HG03280 (cell line): Measurements from ENCODE around the gene CCL17.

ENCODE experiments used
- ATAC-seq: cut with Tn5 transposase; IDR thresholded peaks from one replicate; pipeline ENCODE4 v1.9.1; 2021; ENCODE audit warnings: mild to moderate bottlenecking, moderate library complexity; ENCODE audit not compliant: unreplicated experiment

Gene CCL17

DNA sequence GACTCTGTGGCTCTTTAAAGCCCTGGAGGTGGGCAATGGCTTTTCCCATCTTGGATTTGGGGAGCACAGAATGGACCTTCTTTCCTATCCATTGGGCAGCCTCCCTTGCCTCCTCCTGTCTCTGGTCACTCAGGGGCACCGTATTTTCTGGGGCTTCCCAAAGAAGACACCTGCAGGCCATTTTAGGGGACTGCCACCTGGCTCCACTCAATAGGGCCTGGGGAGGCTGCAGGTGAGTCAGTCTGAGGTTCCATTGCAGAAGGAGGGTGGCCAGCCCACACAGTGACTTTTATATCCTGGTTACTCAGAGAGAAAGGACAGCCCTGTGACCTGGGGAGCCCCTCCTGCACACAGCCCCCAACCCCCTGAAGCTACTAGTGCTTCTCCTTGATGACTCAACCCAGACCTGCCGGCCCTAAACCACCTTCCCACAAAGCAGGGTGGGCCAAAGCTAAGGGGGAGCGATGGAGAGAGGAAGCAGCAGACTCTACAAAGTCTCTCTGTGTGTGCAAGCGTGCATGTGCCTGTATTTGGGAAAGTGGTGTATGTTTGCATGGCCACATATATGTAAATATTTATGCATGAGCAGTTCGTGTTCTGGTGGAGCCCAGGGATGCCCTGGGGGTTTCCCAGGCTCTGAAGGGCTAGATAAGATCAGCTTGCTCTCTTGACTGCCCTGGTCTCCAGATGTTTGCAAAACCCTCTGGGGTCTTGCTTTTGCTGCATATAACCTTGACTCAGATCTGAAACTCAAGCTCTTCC, 27.3 kb upstream of the CCL17 start:
- peak; percentile 57 for ATAC-seq

DNA sequence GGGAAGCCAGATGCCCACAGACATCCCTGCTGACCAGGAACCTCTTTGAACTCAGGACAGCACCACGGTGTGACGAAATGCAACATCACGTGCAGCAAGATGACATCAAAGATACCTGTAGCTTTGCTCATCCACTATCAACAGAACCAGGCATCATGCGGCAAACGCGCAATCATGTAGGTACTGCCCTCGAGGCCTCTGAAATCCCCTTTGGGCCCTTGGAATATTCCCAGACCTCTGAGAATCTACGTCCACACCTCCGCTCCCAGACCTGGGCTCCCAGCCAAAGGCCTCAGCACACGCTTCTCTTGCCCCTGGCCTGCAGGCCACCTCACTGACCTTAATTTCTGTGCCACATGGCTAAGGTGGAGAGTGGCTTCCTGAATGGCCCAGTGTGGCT, 25.0 kb upstream of the CCL17 start:
- ATAC-seq: no peak

GRCh38 chr16:57380671-57381462, 23.7 kb upstream of the CCL17 start:
- ATAC-seq: no peak

GRCh38 chr16:57381791-57382534, 22.6 kb upstream of the CCL17 start:
- no peak for ATAC-seq

- ATAC-seq: no peak
Observed at GRCh38 chr16:57382535-57383275, 21.9 kb upstream of the CCL17 start.

GRCh38 chr16:57383276-57384247, 21.0 kb upstream of the CCL17 start:
- ATAC-seq: no peak

DNA sequence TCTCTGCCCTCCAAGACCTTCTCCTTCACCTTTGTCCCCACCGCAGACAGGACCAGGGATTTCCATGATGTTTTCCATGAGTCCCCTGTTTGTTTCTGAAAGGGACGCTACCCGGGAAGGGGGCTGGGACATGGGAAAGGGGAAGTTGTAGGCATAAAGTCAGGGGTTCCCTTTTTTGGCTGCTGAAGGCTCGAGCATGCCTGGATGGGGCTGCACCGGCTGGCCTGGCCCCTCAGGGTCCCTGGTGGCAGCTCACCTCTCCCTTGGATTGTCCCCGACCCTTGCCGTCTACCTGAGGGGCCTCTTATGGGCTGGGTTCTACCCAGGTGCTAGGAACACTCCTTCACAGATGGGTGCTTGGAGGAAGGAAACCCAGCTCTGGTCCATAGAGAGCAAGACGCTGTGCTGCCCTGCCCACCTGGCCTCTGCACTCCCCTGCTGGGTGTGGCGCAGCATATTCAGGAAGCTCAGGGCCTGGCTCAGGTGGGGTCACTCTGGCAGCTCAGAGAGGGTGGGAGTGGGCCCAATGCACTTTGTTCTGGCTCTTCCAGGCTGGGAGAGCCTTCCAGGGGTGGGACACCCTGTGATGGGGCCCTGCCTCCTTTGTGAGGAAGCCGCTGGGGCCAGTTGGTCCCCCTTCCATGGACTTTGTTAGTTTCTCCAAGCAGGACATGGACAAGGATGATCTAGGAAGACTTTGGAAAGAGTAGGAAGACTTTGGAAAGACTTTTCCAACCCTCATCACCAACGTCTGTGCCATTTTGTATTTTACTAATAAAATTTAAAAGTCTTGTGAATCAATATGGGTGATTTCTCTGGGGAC, 20.1 kb upstream of the CCL17 start:
- no peak for ATAC-seq

DNA sequence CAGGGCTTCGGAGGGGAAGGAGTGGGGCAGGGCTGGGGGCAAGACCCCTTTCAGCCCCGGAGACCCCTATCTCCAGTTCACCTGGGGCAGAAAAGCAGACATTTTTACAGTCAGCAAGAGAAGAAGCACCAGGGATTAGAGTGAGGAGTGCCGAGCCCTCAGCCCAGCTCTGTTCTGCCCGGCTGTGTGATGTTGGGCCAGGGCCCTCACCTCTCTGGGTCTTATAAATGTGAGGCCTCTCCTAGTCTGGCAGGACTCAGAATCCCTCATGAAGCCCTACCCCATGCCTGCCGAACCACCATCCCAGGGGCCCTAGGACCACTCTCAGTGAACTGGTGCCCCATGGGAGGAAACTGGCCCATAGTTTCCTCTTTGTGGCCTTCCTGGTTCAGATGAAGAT, 19.5 kb upstream of the CCL17 start:
- ATAC-seq: no peak

GRCh38 chr16:57386381-57386951, 18.1 kb upstream of the CCL17 start:
- no peak for ATAC-seq

- no peak for ATAC-seq
Observed at GRCh38 chr16:57387598-57388354, 16.8 kb upstream of the CCL17 start.

DNA sequence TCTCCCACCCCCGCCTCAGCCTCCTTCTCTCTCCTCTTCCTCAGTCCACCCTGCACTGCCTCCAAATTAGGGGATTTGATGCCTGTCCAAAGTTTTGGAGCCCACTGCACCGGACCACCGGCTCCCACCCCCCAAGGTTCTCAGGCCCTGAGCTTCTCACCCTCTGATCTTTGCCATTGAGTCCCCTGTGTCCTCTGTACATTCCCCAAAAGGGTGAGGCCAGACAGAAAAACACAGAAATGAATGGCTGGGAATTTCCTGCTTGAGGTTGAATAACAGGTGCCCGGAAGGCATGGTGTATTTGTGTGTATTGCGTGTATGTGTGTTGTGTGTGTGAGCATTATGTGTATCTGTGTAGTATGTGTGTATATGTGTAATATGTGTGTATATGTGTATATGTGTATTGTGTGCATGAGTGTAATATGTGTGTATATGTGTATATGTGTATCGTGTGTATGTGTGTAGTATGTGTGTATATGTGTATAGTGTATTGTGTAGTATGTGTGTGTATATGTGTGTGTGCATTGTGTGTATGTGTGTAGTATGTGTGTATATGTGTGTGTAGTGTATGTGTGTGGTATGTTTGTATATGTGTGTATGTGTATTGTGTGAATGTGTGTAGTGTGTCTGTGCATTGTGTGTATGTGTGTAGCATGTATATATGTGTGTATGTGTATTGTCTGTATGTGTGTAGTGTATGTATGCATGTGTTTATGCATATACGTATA, 16.0 kb upstream of the CCL17 start:
- no peak for ATAC-seq

GRCh38 chr16:57389087-57389468, 15.5 kb upstream of the CCL17 start:
- no peak for ATAC-seq

DNA sequence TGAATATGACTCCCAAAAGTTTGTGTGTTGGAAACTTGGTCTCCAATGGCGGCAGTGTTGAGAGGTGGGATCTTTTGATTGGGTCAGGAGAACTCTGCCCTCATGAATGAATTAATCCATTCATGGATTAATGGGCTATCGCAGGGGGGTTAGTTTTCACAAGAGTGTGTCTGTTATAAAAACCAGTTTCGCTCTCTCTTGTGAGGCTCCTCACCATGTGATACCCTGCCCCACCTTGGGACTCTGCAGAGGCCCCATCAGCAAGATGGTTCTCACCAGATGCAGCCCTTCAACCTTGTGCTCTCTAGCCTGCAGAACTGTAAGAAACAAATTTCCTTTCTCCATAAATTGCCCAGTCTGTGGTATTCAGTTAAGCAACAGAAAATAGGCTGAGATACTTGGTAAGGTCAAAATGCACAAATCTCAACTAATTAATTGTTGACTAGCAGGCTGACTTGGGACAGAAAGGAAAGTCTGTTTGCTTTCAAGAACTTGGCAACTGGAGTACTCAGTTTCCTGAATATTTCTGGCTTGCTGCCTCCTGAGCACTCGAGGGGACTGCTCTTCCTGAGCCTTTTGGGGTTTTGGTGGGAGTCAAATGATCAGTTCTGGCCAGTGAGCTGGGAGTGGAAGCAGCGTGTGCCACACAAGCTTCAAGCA, 13.8 kb upstream of the CCL17 start:
- ATAC-seq: no peak

GRCh38 chr16:57391300-57391699, 13.3 kb upstream of the CCL17 start:
- ATAC-seq: no peak

GRCh38 chr16:57391708-57392107, 12.9 kb upstream of the CCL17 start:
- no peak for ATAC-seq

DNA sequence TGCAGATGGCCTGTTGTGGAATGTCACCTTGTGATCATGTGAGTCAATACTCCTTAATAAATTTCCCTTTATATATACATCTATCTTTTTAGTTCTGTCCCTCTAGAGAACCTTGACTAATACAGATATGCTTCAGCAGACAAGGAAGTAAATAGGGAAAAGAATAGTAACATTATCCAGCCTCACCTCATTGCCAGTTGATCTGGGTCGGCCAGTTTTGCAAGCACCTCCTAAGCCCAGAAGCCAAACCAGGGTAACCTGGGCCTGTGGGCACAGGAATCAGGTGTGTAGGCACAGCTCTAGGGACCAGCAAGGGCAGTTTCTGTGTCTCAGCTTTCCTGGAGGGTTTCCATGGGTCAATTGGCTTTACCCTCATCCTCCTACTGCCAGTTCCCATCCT, 11.9 kb upstream of the CCL17 start:
- no peak for ATAC-seq

DNA sequence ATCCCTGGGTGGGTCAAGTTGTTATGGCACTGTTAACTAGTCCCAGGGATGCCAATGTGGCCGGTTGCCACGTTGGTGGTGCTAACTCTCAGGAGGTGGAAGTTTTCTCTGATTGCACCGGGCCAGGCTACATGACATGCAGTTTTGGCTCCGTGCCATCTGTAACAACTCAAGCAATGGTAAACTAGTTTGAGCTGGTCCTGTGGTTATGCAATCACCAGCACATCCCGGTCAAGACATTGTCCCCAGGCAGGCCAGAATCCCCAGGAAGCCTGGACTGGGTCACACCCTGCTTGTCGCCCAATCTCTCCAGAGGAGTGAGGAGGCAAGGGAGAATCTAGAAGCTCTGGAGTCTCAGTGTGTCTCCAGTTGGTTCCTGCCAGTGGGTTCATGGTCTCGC, 10.1 kb upstream of the CCL17 start:
- ATAC-seq: no peak
